Stimulated activated naive CD8-positive, alpha-beta T cell treated with anti-CD3 and anti-CD28 coated beads, Interleukin-15, amount 100 ng/mL, for 72 hours (primary cell): ENCODE data around the gene FKTN.

Source experiments
- ATAC-seq: fragments of 150-1000 bp; cut with Tn5 transposase; 2 replicates; pipeline ENCODE4 v1.10.0; 2021; ENCODE audit warnings: mild to moderate bottlenecking, moderate library complexity
- DNase-seq, 2 donors: peaks; one replicate each; pipeline ENCODE4 v3.0.0; 2021 to 2022
- H3K27ac Mint-ChIP-seq, 2 donors: one replicate each; pipeline ENCODE4 v1.8.0; 2022; ENCODE audit warnings: mild to moderate bottlenecking in 2 of 2, mixed read lengths in 2 of 2, moderate library complexity in 2 of 2
- H3K27me3 Mint-ChIP-seq: one replicate; pipeline ENCODE4 v1.8.0; 2022; ENCODE audit warnings: mixed read lengths
- H3K4me1 Mint-ChIP-seq: one replicate; pipeline ENCODE4 v1.8.0; 2022; ENCODE audit warnings: mild to moderate bottlenecking, mixed read lengths
- H3K4me3 Mint-ChIP-seq, 2 donors: one replicate each; pipeline ENCODE4 v1.8.0; 2022; ENCODE audit warnings: mild to moderate bottlenecking in 2 of 2, mixed read lengths in 2 of 2, moderate library complexity in 1 of 2
- H3K9me3 Mint-ChIP-seq, 2 donors: one replicate each; pipeline ENCODE4 v1.8.0; 2022; ENCODE audit warnings: mixed read lengths in 2 of 2

Gene FKTN

DNA sequence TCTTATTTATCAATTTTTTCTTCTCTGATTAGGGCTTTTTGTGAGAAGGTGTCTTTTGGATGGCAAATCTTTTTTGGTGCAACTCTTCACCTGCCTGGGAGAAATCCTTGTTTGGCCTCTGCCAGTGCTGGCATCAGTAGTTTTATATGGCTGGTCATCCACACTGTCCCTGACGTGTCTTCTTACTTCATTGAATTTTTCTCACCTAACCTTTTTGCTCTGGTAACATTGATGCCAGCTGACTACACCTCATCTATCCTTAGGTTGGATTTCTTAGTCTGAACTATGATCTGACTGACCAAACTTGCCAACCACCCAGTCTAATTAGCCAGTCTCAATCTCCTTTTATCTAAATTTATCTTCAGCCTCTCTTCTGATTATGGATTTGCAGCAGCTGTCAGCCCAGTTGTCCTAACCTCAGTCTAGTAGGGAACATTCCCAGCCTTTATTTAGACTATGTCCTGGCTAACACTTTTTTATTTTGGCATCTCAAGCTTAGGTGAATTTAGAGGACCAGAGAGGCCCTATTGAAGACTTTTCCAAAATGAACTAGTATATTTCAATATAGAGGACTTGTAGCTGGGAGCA, 125.9 kb downstream of the FKTN start:
- no peak overlapping the region for H3K27ac Mint-ChIP-seq
- no peaks in the 10 kb centered on the region for H3K4me1 Mint-ChIP-seq
- ATAC-seq (no peak), DNase-seq (no peak)
- no peak overlapping the region for H3K4me3 Mint-ChIP-seq
- peaks cover 17% of the 10 kb centered on the region for H3K27me3 Mint-ChIP-seq
- H3K9me3 Mint-ChIP-seq, result no peaks in the 10 kb centered on the region

DNA sequence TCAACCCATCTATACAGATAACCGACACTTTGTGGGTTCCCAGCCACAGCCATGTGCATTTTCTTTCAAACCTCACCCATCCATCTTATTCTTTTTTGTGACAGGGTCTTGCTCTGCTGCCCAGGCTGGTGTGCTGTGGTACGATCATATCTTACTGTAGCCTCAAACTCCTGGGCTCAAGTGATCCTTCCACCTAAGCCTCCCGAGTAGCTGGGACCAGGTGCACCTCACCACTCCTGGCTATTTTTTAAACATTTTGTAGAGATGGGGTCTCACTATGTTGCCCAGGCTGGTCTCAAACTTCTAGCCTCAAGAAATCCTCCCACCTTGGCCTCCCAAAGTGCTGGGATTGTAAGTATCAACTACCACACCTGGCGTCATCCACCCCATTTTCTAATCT, 129.0 kb downstream of the FKTN start:
- H3K4me3 Mint-ChIP-seq, result no peak overlapping the region
- peaks cover 28% of the 10 kb centered on the region for H3K27me3 Mint-ChIP-seq
- ATAC-seq, result no peak
- no peaks in the 10 kb centered on the region for H3K4me1 Mint-ChIP-seq
- no peaks in the 10 kb centered on the region for H3K9me3 Mint-ChIP-seq
- DNase-seq, result no peak
- no peak overlapping the region for H3K27ac Mint-ChIP-seq
